AG04450 (cell line): ENCODE results near the gene DST. TPM values are rescaled to one million over a fixed set of nuclear protein-coding genes. Genes with fewer than 3 reads are reported as not detected.

Experiments used
- CTCF ChIA-PET: fragments of 300-600, 350-600 bp; formaldehyde crosslinking; extraction: SDS; loops from one replicate; lab custom pipeline; 2022; ENCODE audit warnings: antibody characterized with exemption, inconsistent platforms; lab: Charles Lee
- POLR2A ChIA-PET: fragments of 350-600 bp; formaldehyde crosslinking; extraction: SDS; loops from one replicate; lab custom pipeline; 2021; ENCODE audit warnings: antibody characterized with exemption, inconsistent platforms; lab: Yijun Ruan, JAX
- DNase-seq: peaks from one replicate; pipeline ENCODE4 v3.0.0-alpha.2; 2011; ENCODE audit warnings: low read depth, low spot score
- H3K27ac ChIP-seq: one replicate; pipeline ENCODE4 v1.5.1; 2012; ENCODE audit warnings: low read depth, low read length, control low read depth
- H3K27me3 ChIP-seq: one replicate; pipeline ENCODE4 v1.6.0; 2012; ENCODE audit warnings: low read length; ENCODE audit not compliant: control insufficient read depth, insufficient read depth
- H3K4me3 ChIP-seq: 2 replicates; pipeline ENCODE4 v1.5.1; 2011; ENCODE audit warnings: mild to moderate bottlenecking, low read depth, low read length, control low read depth
- H3K9me3 ChIP-seq: 2 replicates; pipeline ENCODE4 v1.5.1; 2012; ENCODE audit warnings: low read length; ENCODE audit not compliant: control insufficient read depth, insufficient read depth
- polyA plus RNA-seq: library from polyadenylated mRNA; depleted of rRNA; stranded (reverse); fragments of >200 nt; gene quantifications from 2 replicates; pipeline ENCODE4 v1.2.3, GENCODE V29; 2011
- TF ChIP-seq, protein P1 (sequence below): IDR thresholded peaks from 2 replicates; pipeline ENCODE4 v1.5.1; 2011; ENCODE audit warnings: low read depth, low read length, control low read depth, inconsistent platforms

Gene DST
- polyA plus RNA-seq, 1 experiment, result 163 TPM

DNA sequence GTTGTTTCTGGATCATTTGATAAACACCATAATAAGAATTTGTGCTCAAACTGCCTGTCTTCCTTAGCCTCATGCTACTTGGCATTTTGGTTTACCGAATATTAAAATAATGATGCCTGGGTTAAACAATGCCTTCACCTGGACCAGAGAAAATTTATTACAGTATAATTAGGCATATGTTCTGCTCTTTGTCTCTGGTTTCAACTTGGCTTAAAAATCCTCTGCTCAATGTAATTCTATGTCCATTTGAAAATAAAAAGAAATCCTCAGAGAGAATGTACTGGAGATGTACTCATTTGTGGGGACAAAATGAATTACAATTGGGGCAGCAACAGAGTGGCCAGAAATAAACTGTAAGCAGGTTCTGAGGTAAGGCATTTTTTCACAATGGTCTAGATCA, 95.0 kb downstream of the DST start:
- no peaks in the 10 kb centered on the region for H3K9me3 ChIP-seq
- TF ChIP-seq, protein P1, sequence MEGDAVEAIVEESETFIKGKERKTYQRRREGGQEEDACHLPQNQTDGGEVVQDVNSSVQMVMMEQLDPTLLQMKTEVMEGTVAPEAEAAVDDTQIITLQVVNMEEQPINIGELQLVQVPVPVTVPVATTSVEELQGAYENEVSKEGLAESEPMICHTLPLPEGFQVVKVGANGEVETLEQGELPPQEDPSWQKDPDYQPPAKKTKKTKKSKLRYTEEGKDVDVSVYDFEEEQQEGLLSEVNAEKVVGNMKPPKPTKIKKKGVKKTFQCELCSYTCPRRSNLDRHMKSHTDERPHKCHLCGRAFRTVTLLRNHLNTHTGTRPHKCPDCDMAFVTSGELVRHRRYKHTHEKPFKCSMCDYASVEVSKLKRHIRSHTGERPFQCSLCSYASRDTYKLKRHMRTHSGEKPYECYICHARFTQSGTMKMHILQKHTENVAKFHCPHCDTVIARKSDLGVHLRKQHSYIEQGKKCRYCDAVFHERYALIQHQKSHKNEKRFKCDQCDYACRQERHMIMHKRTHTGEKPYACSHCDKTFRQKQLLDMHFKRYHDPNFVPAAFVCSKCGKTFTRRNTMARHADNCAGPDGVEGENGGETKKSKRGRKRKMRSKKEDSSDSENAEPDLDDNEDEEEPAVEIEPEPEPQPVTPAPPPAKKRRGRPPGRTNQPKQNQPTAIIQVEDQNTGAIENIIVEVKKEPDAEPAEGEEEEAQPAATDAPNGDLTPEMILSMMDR, result no peak
- H3K4me3 ChIP-seq, result no peak overlapping the region
- H3K27me3 ChIP-seq, result no peaks in the 10 kb centered on the region
- POLR2A ChIA-PET, result no interaction called here
- no peak overlapping the region for H3K27ac ChIP-seq
- CTCF ChIA-PET, result interaction anchor here (1.1 to 5.0 kb wide), 5 partner anchors 23 to 225 kb away, joined by 3 to 35 read pairs (median 5); no protein-coding TSS in a partner anchor
- DNase-seq, result no peak

DNA sequence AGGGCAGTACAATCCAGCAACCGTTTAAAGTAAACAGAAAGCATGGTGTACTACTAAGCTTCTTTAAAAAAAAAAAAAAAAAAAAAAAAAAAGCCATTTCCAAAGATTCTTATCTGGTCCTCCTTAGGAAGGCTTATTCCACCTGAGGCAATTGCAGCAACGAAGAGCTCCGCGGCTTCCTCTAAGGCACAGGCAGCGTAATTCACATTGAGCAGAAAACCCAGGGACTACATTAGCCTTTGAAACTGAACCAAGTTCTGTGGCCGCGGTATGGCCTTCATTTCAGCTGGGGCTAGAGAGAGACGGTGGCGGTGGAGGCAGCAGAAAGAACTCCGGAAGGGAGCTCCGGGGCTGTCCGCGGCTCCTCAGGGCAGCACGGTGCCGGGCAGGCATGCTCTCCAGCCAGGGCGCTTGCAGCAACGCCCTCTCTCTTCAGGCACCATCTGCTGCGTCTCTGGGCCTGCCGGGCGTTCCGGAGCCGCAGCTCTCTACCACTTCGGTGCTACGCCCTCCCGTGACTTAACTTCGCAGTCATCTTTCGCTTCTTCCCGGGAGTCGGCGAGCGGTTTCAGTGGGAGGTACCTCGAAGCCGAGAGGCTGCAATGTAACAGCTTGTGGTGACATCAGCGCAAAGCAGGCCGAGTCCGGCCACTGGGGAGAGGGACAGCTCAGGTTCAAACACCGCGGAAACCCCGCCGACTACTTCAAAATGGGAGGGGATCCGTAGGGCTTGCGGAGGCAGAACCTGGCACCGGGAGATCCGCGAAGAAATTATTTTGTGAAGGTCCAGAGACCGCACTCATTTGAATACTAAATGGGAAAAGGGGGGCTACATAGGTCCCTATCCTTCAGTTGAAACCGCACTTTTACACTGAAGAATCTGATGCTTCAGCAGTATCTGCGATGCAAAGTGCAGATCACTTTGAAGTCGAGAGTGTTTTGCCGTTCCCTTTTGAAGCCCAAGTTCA, 100.0 kb downstream of the DST start:
- peak overlapping the region; percentile 87 for H3K27ac ChIP-seq
- TF ChIP-seq, protein P1, result peak; percentile 31; the same call in 1 of the 2 replicates
- CTCF ChIA-PET, result interaction anchor here (0.5 to 2.0 kb wide), 18 partner anchors 9 to 230 kb away, joined by 3 to 23 read pairs (median 6); no protein-coding TSS in a partner anchor
- H3K9me3 ChIP-seq, result no peaks in the 10 kb centered on the region
- no peaks in the 10 kb centered on the region for H3K27me3 ChIP-seq
- POLR2A ChIA-PET, result interaction anchor here (1.1 to 2.1 kb wide), 6 partner anchors 13 to 173 kb away, joined by 3 to 17 read pairs (median 8); no protein-coding TSS in a partner anchor
- DNase-seq, result peak; percentile 94
- peak overlapping the region; percentile 68 for H3K4me3 ChIP-seq

DNA sequence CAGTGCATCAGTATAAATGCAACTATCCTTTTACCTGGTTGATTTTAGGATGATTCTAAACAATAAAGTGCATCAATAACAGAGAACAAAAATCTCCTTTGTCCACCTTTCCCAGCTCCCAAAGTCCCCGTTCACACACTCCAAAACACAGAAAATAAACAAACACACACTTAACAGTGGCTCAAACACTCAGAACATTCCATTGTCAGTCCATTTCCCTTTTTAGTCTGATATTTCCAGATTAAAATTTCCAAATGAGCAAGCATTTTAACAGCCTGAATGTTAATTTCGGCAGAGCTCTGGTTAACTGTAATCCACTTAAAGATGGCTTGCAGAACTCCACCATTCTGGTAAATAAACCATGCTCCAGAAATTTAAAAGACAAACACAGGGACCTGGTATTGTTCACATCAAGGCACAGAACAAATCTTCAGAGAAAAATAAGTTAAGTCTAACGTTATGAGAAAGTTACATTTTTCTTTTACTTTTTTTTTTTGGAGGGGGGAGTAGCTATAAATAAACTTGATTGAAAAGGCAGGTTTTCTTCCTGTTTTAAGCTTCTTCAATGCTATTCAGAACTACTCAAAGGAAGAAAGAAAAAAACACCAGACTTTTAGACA, 100.8 kb downstream of the DST start:
- Histone ChIP-seq H3K27me3 (no peaks in the 10 kb centered on the region), H3K9me3 (no peaks in the 10 kb centered on the region), H3K27ac (peak overlapping the region; percentile 54), H3K4me3 (peak overlapping the region; percentile 68)
- ChIA-PET CTCF (interaction anchor here (0.5 to 2.0 kb wide), 19 partner anchors 10 to 361 kb away, joined by 3 to 23 read pairs (median 6); no protein-coding TSS in a partner anchor), POLR2A (interaction anchor here (1.1 to 2.1 kb wide), 6 partner anchors 12 to 172 kb away, joined by 3 to 17 read pairs (median 8); no protein-coding TSS in a partner anchor)
- TF ChIP-seq, protein P1, result no peak
- no peak for DNase-seq

DNA sequence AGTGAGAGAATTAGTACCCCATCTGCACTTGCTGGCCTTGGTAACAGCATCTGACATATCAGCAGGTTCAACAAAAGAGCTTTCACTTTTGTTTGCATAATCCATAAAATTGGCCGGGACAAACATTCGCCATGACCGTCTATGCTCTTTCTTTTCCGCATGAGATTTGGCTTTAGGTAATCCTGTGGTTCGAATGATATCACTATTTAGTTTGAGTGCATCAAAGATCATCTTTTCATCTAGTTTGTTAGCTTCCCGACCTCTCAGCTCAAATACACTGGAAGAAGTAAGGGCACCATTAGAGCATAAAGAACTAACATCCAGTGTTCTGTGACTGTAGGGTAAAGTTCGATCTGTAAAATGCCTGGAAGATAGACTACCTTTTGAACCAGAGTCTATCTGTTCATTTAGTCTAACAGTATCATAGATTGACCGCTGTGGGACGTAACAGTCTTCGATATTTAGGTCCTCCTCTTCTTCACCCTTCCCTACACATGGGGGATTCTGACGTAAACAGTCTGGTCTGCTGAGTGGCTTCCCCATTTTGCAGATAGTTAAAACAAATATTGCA, 101.6 kb downstream of the DST start:
- TF ChIP-seq, protein P1, result no peak
- peak overlapping the region; percentile 0 for H3K27ac ChIP-seq
- CTCF ChIA-PET, result interaction anchor here (0.6 to 2.0 kb wide), 5 partner anchors 10 to 362 kb away, joined by 3 to 10 read pairs (median 8); no protein-coding TSS in a partner anchor
- H3K27me3 ChIP-seq, result no peaks in the 10 kb centered on the region
- no peak for DNase-seq
- POLR2A ChIA-PET, result interaction anchor here (1.0 to 2.1 kb wide), 4 partner anchors 12 to 38 kb away, joined by 3 to 17 read pairs (median 10); no protein-coding TSS in a partner anchor
- H3K4me3 ChIP-seq, result peak overlapping the region; percentile 68
- H3K9me3 ChIP-seq, result no peaks in the 10 kb centered on the region
